ENCODE data around the gene CDK12.
A peak's percentile ranks its signal among the peaks of the same experiment; 100 is the strongest.
"Not testable (repeated sequence)": the region's sequence is repeated elsewhere in the genome, so short reads cannot be mapped to it uniquely, and the experiment has no call there.

CDK12 gene

DNA sequence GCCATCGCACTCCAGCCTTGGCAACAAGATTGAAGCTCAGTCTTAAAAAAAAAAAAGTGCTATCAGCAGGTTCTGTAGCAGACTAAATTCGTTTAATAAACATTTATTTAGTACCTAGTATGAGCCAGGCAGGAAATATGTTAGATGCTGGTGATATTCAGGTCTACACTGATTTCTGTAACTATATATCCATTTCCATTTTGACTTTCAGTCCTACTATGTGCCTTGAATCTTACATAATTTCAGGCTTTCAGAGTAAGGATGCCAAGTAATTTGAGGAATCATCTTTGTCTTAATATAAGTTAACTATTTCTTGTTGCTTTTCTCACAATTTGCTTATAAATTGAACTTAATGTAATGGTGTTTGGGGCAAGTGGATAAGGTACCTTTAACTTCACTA lies 46.2 kb downstream of the CDK12 start:
- DNase-seq (ENCODE audit: low read depth) = no peak

DNA sequence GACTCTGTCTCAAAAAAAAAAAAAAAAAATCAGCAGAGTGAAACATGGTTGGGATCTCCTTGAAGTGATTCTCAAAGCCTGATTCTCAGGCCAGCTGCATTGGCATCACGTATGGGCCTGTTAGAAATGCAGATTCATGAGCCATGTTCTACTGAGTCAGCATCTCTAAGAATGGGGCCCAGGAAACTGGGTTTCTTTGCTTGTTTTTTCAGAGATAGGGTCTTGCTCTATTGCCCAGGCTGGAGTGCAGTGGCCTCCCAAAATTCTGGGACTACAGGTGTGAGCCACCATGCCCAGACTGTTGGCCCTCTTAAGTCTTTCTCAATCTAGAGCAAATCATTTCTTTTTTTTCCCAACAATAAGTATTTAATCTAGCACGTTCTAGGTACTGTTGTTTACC lies 47.7 kb downstream of the CDK12 start:
- DNase-seq (ENCODE audit: low read depth) = no peak

- DNase-seq (ENCODE audit: low read depth) = no peak
Measured at GRCh38 chr17:39513309-39513708, 52.0 kb downstream of the CDK12 start.

DNA sequence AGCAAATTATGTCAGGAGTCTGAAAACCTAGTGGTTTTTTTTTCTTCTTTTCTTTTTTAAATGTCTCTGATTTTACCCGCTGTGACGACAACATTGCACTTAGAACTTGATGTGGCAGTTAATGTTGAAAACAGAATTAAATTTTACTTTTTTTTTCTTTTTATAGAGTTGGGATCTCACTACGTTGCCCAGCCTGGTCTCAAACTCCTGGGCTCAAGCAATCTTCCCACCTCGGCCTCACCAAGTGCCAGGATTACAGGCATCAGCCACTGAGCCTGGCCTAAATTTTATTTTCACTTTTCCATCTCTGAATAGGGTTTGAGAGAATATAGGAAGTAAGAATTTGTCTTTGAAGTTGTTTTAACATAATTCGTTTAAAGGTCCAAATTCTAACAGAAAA lies 52.6 kb downstream of the CDK12 start:
- no peak for DNase-seq (ENCODE audit: low read depth)

GRCh38 chr17:39517224-39517623 lies 55.9 kb downstream of the CDK12 start:
- DNase-seq (ENCODE audit: low read depth) = no peak

DNA sequence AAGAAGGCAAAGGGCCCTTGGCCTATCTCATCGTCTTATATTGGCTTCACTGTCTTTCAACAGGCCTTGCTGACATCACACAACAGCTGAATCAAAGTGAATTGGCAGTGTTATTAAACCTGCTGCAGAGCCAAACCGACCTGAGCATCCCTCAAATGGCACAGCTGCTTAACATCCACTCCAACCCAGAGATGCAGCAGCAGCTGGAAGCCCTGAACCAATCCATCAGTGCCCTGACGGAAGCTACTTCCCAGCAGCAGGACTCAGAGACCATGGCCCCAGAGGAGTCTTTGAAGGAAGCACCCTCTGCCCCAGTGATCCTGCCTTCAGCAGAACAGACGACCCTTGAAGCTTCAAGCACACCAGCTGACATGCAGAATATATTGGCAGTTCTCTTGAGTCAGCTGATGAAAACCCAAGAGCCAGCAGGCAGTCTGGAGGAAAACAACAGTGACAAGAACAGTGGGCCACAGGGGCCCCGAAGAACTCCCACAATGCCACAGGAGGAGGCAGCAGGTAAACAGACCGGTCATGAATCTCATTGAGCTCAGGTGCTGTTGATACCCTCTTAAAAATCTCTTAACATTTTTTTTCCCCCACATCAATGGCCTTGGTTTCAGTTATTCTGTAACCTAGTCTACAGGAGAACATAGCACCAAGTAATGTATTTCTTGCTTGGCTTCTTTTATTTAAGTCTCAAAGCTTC lies 64.7 kb downstream of the CDK12 start:
- no peak for DNase-seq (ENCODE audit: low read depth)

DNA sequence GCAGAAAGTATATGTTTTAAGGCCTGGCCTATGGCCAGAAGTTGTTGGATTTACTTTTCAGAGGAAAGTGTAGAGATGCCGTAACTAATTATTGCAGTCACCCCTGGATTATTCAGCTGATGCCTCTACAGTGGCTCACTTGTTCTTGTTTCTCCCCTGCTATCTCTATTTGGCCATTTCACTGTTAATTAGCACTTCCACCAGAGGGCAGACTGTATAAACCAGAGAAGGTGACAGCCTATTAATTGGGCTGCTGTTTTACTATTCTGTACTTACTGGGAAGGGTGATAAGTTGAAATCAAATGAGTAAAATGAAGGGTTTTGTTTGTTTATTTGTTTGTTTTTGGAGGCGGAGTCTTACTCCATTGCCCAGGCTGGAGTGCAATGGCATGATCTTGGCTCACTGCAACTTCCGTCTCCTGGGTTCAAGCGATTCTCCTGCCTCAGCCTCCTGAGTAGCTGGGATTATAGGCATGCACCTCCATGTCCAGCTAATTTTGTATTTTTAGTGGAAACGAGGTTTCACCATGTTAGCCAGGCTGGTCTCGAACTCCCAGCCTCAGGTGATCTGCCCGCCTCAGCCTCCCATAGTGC lies 66.0 kb downstream of the CDK12 start:
- DNase-seq (ENCODE audit: low read depth) = no peak

- no peak for DNase-seq (ENCODE audit: low read depth)
Measured at GRCh38 chr17:39529455-39529854, 68.2 kb downstream of the CDK12 start.

DNA sequence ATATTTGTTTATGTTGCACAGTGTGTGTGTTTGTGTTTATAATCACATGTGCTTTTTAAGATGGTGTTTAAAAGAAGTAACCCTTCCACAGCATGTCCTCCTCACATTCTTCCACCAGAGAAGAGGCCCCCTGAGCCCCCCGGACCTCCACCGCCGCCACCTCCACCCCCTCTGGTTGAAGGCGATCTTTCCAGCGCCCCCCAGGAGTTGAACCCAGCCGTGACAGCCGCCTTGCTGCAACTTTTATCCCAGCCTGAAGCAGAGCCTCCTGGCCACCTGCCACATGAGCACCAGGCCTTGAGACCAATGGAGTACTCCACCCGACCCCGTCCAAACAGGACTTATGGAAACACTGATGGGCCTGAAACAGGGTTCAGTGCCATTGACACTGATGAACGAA lies 69.2 kb downstream of the CDK12 start:
- DNase-seq (ENCODE audit: low read depth) = no peak

- no peak for DNase-seq (ENCODE audit: low read depth)
Measured at GRCh38 chr17:39531252-39531651, 70.0 kb downstream of the CDK12 start.

DNA sequence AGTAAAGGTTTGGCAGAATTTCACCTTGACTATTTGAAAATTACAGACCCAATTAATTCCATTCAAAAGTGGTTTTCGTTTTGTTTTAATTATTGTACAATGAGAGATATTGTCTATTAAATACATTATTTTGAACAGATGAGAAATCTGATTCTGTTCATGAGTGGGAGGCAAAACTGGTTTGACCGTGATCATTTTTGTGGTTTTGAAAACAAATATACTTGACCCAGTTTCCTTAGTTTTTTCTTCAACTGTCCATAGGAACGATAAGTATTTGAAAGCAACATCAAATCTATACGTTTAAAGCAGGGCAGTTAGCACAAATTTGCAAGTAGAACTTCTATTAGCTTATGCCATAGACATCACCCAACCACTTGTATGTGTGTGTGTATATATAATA lies 72.6 kb downstream of the CDK12 start:
- no peak for DNase-seq (ENCODE audit: low read depth)

DNA sequence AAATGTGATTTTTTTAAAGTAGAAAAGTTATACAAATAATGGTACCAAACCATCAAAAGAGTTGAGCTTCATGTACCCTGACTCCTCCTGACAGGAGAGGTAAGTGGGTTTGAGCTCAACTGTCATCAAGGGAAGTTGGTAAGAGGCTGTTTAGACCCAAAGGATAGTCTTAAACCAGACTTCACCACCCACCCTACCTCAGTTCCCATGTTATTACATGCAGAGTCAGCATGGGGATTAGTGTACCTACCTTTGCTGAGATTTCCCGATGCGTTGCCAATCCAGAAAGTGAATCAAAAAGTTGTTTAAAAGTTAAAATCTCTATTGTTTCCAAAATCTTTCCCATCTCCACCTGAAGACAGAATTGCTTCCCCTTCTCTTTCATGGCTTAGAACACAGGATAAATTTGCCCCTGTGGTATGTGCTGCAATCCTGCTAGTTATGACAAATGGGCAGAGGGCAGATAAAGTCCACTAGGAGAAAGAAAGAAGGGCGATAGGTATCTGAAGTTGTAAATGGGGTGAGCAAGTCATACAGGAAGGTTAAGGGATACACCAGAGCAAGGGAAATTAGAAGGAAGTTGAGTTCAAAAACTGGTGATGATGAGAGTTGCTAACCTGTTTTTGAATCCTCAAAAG lies 73.6 kb downstream of the CDK12 start:
- DNase-seq (ENCODE audit: low read depth) = no peak

DNA sequence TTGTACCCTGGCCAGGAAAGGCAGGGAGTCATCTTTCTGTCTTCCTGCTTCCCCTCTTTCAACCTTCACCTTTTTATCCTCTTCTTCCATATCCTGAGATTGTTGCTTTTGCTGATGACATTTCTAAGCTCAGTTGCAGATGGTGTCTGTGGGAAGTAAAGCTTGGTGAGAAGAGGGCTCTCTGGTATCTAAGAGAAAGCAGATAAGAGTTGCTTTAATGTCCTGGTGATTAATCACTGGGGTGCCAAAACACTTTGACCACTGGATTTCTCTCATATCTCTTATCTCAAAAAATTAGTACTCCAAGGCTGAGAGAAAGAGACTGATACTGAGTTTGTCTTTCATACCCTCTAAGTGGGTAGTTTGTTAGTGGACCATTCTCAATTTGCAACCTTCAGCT lies 75.2 kb downstream of the CDK12 start:
- DNase-seq (ENCODE audit: low read depth) = no peak

DNA sequence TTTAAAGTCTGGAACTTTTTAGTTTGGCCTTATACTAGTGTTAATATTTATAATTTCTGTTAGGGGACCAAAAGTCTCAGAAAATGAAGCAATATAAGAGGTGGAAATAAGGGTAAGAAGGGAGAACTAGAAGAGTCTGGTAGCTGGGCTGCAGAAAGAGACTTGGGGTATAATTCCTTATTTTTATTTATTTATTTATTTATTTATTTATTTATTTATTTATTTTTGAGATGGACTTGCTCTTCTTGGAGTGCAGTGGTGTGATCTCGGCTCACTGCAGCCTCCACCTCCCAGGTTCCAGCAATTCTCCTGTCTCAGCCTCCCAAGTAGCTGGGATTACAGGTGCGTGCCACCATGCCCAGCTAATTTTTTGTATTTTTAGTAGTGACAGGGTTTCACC lies 76.1 kb downstream of the CDK12 start:
- DNase-seq (ENCODE audit: low read depth) = not testable (repeated sequence)

DNA sequence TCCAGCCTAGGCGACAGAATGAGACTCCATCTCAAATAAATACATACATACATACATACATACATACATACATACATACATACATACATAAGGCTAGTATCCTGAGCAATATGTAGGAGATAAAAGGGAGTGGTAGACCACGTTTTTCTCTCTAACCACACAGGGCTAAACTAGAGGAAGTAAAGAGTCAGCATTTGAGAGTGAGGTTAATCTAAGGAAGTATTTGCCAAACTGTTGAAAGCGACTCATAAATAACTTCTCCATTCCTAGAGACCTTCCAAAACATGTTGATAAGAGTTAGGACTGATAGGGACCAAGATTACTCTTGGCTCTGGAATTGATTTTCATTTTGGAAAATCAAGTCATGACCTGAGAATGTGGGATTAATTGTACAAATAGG lies 77.6 kb downstream of the CDK12 start:
- DNase-seq (ENCODE audit: low read depth) = no peak

DNA sequence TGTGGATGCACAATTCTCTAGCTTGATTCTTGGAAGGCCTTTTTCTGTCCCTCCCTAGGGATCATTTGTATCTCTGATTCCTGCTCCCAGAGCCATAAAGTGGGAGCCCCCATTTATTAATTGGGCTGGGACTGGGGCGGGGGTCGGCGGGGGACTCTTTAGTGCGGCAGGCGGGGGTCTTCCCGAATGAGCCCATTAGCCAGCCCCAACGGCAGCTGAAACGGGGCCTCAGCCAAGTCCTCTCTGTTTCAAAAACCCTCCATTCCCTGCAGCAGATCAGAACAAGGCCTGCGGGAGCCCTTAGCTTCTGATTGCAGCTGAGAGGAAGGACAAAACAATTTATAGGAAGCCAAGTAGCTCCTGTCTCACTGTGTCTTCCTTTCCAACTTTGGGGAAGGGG lies 79.3 kb downstream of the CDK12 start:
- DNase-seq (ENCODE audit: low read depth) = no peak

- DNase-seq (ENCODE audit: low read depth) = no peak
Measured at GRCh38 chr17:39541652-39542051, 80.4 kb downstream of the CDK12 start.

GRCh38 chr17:39543176-39543575 lies 81.9 kb downstream of the CDK12 start:
- DNase-seq (ENCODE audit: low read depth) = no peak

- no peak for DNase-seq (ENCODE audit: low read depth)
Measured at GRCh38 chr17:39543664-39544063, 82.4 kb downstream of the CDK12 start.

- DNase-seq (ENCODE audit: low read depth) = not testable (repeated sequence)
Measured at GRCh38 chr17:39544361-39544760, 83.1 kb downstream of the CDK12 start.

- DNase-seq (ENCODE audit: low read depth) = peak; percentile 60
Measured at GRCh38 chr17:39547713-39548478, 86.6 kb downstream of the CDK12 start.

DNA sequence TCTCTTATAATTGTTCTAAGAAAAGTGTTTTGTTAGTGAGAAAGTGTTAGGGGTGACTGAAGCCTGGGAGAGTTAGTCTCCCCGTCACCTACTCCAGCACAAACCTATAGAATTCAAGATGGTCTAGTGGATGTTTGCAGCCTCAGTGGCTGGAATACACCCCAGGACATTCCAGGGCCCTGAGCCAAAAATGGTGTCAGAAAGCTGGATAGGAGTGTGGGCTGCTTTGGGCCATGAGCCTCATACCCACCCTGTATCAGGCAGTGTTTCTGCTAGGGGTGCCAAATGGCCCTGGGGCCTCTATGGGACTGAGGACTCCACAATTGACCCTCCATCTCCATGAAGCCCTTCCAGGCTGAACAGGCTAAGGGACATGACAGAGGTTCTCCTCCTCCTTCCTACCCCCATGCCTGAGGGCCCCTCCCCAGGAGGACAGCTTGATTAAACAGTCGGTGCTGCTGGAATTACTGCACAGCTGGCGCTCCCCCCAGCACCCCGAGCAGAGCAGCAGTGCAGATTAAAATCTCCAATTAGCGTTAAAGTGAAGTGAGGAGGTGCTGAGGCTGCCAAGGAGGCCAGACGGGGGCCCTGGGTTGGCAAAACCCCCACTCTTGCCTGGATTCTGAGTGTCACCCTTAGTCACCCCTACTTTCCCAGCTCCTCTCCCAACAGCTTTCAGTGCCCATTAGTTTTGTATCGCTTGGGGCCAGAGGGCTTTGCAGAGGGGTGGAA lies 87.4 kb downstream of the CDK12 start:
- no peak for DNase-seq (ENCODE audit: low read depth)

Measured in activated gamma-delta T cell treated with anti-CD3 and anti-CD28 coated beads, Interleukin-2, amount 50 U/mL, for 16 hours (primary cell).